Testis (tissue), 3 donors: ENCODE measurements around the gene WLS. TPM values are rescaled to one million over a fixed set of nuclear protein-coding genes. Genes with fewer than 3 reads are reported as not detected.

ENCODE experiments used
- DNase-seq: peaks from one replicate; pipeline ENCODE4 v3.0.0-alpha.2; 2019
- H3K27ac ChIP-seq, 2 donors: fragments of 200-600 bp; sonication (generic); one replicate each; pipeline ENCODE4 v1.5.1; 2019
- H3K27me3 ChIP-seq: fragments of 200-600 bp; sonication (generic); one replicate; pipeline ENCODE4 v1.5.1; 2019
- H3K36me3 ChIP-seq: fragments of 200-600 bp; sonication (generic); one replicate; pipeline ENCODE4 v1.5.1; 2017; ENCODE audit warnings: low read depth; ENCODE audit errors: missing control alignments
- H3K4me1 ChIP-seq: fragments of 200-600 bp; sonication (generic); one replicate; pipeline ENCODE4 v1.5.1; 2019
- H3K4me3 ChIP-seq, 2 donors: fragments of 200-600 bp; sonication (generic); one replicate each; pipeline ENCODE4 v1.5.1; 2017 to 2019
- H3K9me3 ChIP-seq: fragments of 200-600 bp; sonication (generic); one replicate; pipeline ENCODE4 v1.5.1; 2017
- POLR2A ChIP-seq: fragments of 450-650 bp; IDR thresholded peaks from one replicate; pipeline ENCODE4 v1.6.1; 2017; ENCODE audit warnings: antibody characterized with exemption, mild to moderate bottlenecking, moderate library complexity
- WGBS, 2 donors: methylation state at CpG; one replicate each; pipeline ENCODE4 v1.1.5; 2018; 5-methylcytosine and 5-hydroxymethylcytosine counted together
- intact Hi-C: fragments of 100-400 bp; cut with DNase I; formaldehyde crosslinking; loops from one replicate; pipeline ENCODE4 v1.15.1; 2023; ENCODE audit warnings: low total_unique reads
- polyA plus RNA-seq: library from polyadenylated mRNA; stranded (reverse); fragments of 350-450 nt; fragmentation: Illumina TruSeq; extraction: RNeasy Lipid Tissue Mini Kit (QIAGEN cat#74804); gene quantifications from one replicate; pipeline ENCODE4 v1.2.3, GENCODE V29; 2014; ENCODE audit warnings: low read depth, low replicate concordance; ENCODE audit not compliant: insufficient read depth
- total RNA-seq, 2 donors: library from RNA; depleted of rRNA; stranded (reverse); fragments of >200 nt; gene quantifications; one replicate each; pipeline ENCODE4 v1.2.3, GENCODE V29; 2016
- TF ChIP-seq, protein P1 (sequence below), 3 experiments: fragments of 450-650 bp in 2 of 3; fragments of 200-600 bp in 1 of 3; sonication (generic) in 1 of 3; IDR thresholded peaks; one replicate each; pipeline ENCODE4 v1.5.1; 2016 to 2019; ENCODE audit warnings: antibody characterized with exemption in 3 of 3, mild to moderate bottlenecking in 2 of 3, moderate library complexity in 1 of 3

The WLS gene
- total and polyA plus RNA-seq, 3 donors from 2014 or later = 32.6 to 93.7 (median 75.5) TPM

DNA sequence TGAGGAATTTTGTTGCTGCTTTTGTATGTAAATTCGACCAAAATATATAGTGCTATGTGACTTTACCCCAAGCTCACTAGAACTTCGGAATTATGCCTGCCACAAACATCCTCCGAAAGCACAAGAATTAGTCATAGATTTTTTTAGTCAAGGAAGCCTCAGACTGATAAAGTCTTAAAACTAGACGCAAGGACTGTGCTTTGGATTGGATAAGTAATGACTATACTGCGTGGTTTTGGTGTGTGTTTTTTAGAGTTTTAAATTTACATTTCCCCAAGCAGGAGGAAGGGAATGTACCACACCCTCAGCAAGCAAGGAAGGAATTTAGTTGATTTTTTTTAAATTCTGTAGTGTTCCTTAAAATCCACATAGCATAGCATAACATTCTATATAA is 10.3 kb downstream of the WLS start:
- H3K36me3 ChIP-seq = no peaks in the 10 kb centered on the region
- peaks cover 6% of the 10 kb centered on the region for H3K4me1 ChIP-seq
- TF ChIP-seq, protein P1, sequence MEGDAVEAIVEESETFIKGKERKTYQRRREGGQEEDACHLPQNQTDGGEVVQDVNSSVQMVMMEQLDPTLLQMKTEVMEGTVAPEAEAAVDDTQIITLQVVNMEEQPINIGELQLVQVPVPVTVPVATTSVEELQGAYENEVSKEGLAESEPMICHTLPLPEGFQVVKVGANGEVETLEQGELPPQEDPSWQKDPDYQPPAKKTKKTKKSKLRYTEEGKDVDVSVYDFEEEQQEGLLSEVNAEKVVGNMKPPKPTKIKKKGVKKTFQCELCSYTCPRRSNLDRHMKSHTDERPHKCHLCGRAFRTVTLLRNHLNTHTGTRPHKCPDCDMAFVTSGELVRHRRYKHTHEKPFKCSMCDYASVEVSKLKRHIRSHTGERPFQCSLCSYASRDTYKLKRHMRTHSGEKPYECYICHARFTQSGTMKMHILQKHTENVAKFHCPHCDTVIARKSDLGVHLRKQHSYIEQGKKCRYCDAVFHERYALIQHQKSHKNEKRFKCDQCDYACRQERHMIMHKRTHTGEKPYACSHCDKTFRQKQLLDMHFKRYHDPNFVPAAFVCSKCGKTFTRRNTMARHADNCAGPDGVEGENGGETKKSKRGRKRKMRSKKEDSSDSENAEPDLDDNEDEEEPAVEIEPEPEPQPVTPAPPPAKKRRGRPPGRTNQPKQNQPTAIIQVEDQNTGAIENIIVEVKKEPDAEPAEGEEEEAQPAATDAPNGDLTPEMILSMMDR (IDR thresholded peaks at IDR 0.05) = no peak
- no peak for TF ChIP-seq POLR2A
- H3K4me3 ChIP-seq = no peak overlapping the region
- 72 to 83% methylated on average over 5 of the region's 5 CpGs for WGBS, 2 donors
- no peak for DNase-seq
- H3K27ac ChIP-seq = no peak overlapping the region
- H3K9me3 ChIP-seq = no peaks in the 10 kb centered on the region
- H3K27me3 ChIP-seq = no peaks in the 10 kb centered on the region
- intact Hi-C loops = no loop called here

- Histone ChIP-seq H3K9me3 (no peaks in the 10 kb centered on the region), H3K27ac (no peak overlapping the region), H3K4me3 (no peak overlapping the region), H3K36me3 (no peaks in the 10 kb centered on the region), H3K27me3 (no peaks in the 10 kb centered on the region), H3K4me1 (peaks cover 6% of the 10 kb centered on the region)
- 82 to 84% methylated on average over 4 of the region's 4 CpGs for WGBS, 2 donors
- TF ChIP-seq POLR2A = no peak
- TF ChIP-seq, protein P1 (IDR thresholded peaks at IDR 0.05) = no peak
- DNase-seq = no peak
- intact Hi-C loops = no loop called here
These were observed 11.0 kb downstream of the WLS start for GRCh38 chr1:68221001-68221979.

DNA sequence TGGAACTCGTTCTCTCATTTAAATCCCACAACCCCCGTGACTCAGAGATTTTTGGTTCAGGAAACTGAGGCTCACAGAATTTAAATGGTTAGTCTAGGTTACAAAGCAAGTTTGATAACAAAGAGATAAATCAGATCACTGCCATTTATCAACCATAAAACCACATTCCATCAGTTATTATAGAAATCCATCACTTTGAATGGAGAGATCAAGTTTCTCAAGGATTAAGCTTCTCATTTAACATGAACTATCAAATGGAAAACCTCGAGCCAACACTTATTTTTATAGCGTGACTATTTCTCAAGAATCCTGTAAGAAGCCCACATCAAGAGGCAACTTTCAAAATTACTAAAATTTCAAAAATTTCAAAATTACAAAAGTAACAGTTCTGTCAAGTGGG is 11.9 kb downstream of the WLS start:
- H3K27me3 ChIP-seq = no peaks in the 10 kb centered on the region
- no peaks in the 10 kb centered on the region for H3K36me3 ChIP-seq
- no peak for DNase-seq
- H3K4me1 ChIP-seq = peaks cover 6% of the 10 kb centered on the region
- intact Hi-C loops = no loop called here
- TF ChIP-seq, protein P1 (IDR thresholded peaks at IDR 0.05) = no peak
- H3K9me3 ChIP-seq = no peaks in the 10 kb centered on the region
- no peak overlapping the region for H3K4me3 ChIP-seq
- 46 to 90% methylated on average over 4 of the region's 4 CpGs for WGBS, 2 donors
- H3K27ac ChIP-seq = no peak overlapping the region

- Histone ChIP-seq H3K4me1 (no peaks in the 10 kb centered on the region), H3K9me3 (no peaks in the 10 kb centered on the region), H3K27me3 (no peaks in the 10 kb centered on the region), H3K27ac (no peak overlapping the region), H3K36me3 (no peaks in the 10 kb centered on the region), H3K4me3 (no peak overlapping the region)
- TF ChIP-seq POLR2A = no peak
- TF ChIP-seq, protein P1 (IDR thresholded peaks at IDR 0.05) = no peak
- 79 to 86% methylated on average over 5 of the region's 5 CpGs for WGBS, 2 donors
- intact Hi-C loops = no loop called here
- DNase-seq = no peak
These were observed 13.8 kb downstream of the WLS start for GRCh38 chr1:68218490-68218889.
